GM12878 (cell line): ENCODE measurements around the gene RPL13A. TPM values are rescaled to one million over a fixed set of nuclear protein-coding genes. Genes with fewer than 3 reads are reported as not detected.

Source experiments
- ATAC-seq: fragments of 200-7000 bp; cut with Tn5 transposase; 3 replicates; pipeline ENCODE4 v1.9.1; 2020; ENCODE audit warnings: mild to moderate bottlenecking, moderate library complexity
- BruUV-seq: library from RNA; stranded (reverse); fragments of 400-500 nt; replicated peaks from 2 replicates; lab custom pipeline; 2021; lab: Mats Ljungman, UMichigan
- CTCF ChIA-PET: fragments of 300-600 bp; sonication (Branson Sonifier 250); formaldehyde crosslinking; extraction: SDS; loops from one replicate; lab custom pipeline; 2021; ENCODE audit warnings: inconsistent platforms; lab: Yijun Ruan, JAX
- POLR2A ChIA-PET: fragments of 350-600 bp; formaldehyde crosslinking; extraction: SDS; loops from one replicate; lab custom pipeline; 2021; ENCODE audit warnings: inconsistent platforms; lab: Charles Lee
- RAD21 ChIA-PET: fragments of 300-600 bp; sonication (Branson Sonifier 250); formaldehyde crosslinking; loops from one replicate; lab custom pipeline; 2023; ENCODE audit warnings: antibody characterized with exemption; ENCODE audit not compliant: unreplicated experiment; lab: Charles Lee
- SMC1A ChIA-PET: fragments of 300-600 bp; sonication (Branson Sonifier 250); formaldehyde crosslinking; loops from one replicate; lab custom pipeline; 2023; ENCODE audit not compliant: unreplicated experiment, uncharacterized antibody; lab: Charles Lee
- DNase-seq: peaks from one replicate; pipeline ENCODE4 v3.0.0-alpha.2; 2011; ENCODE audit warnings: low read depth, low spot score
- FAIRE-seq: peaks from 3 replicates; lab custom pipeline; 2011; peaks lifted over from hg19 to GRCh38; lab: Jason Lieb, UNC
- H2AFZ ChIP-seq: 2 replicates; pipeline ENCODE4 v1.6.0; 2011; ENCODE audit warnings: low read depth, low read length, control low read depth; ENCODE audit not compliant: control insufficient read depth
- H3K27ac ChIP-seq: 2 replicates; pipeline ENCODE4 v1.5.1; 2011; ENCODE audit warnings: control low read depth; ENCODE audit not compliant: control insufficient read depth, insufficient read depth
- H3K27me3 ChIP-seq, 2 experiments: replicated peaks in 1 of 2; 2 replicates each; pipeline versions ENCODE4 v1.6.0 to v1.6.1; 2011; ENCODE audit warnings: low read length in 1 of 2; ENCODE audit not compliant: control insufficient read depth in 2 of 2, insufficient read depth in 2 of 2
- H3K36me3 ChIP-seq, 2 experiments: 2 replicates each; pipeline ENCODE4 v1.5.1; 2011; ENCODE audit warnings: low read length in 1 of 2; ENCODE audit not compliant: control insufficient read depth in 2 of 2, insufficient read depth in 2 of 2
- H3K4me1 ChIP-seq: 2 replicates; pipeline ENCODE4 v1.6.1; 2011; ENCODE audit warnings: mild to moderate bottlenecking, low read length, moderate library complexity, mixed read lengths; ENCODE audit not compliant: control insufficient read depth, insufficient read depth
- H3K4me2 ChIP-seq: 2 replicates; pipeline ENCODE4 v1.6.0; 2011; ENCODE audit warnings: control low read depth; ENCODE audit not compliant: control insufficient read depth, insufficient read depth
- H3K4me3 ChIP-seq: fragments of 200-600 bp; sonication (generic); 2 replicates; pipeline ENCODE4 v1.5.1; 2016
- H3K79me2 ChIP-seq: 2 replicates; pipeline ENCODE4 v1.6.0; 2011; ENCODE audit warnings: low read length; ENCODE audit not compliant: control insufficient read depth, insufficient read depth
- H3K9ac ChIP-seq: 2 replicates; pipeline ENCODE4 v1.8.0; 2011; ENCODE audit warnings: low read length, control low read depth, mixed read lengths; ENCODE audit not compliant: control insufficient read depth, insufficient read depth
- H3K9me3 ChIP-seq: replicated peaks from 3 replicates; pipeline ENCODE4 v1.5.1; 2011; ENCODE audit warnings: mild to moderate bottlenecking, low read length; ENCODE audit not compliant: control insufficient read depth, insufficient read depth
- H4K20me1 ChIP-seq: 2 replicates; pipeline ENCODE4 v1.6.0; 2011; ENCODE audit not compliant: control insufficient read depth, insufficient read depth
- ASH2L ChIP-seq: fragments of 300-600, 200-600 bp; sonication (generic); IDR thresholded peaks from 2 replicates; pipeline ENCODE4 v1.6.1; 2017; ENCODE audit warnings: low read depth, mild to moderate bottlenecking, borderline replicate concordance
- FOS ChIP-seq: IDR thresholded peaks from 3 replicates; pipeline ENCODE4 v1.6.1; 2011; ENCODE audit warnings: borderline replicate concordance; ENCODE audit not compliant: insufficient read length; ENCODE audit errors: extremely low read depth
- MTA3 ChIP-seq: IDR thresholded peaks from 2 replicates; pipeline ENCODE4 v1.6.1; 2012; ENCODE audit warnings: low read length, inconsistent platforms, borderline replicate concordance
- MYB ChIP-seq: fragments of 150-350 bp; IDR thresholded peaks from 2 replicates; pipeline ENCODE4 v1.6.1; 2014; ENCODE audit warnings: mild to moderate bottlenecking, low read depth, low read length, borderline replicate concordance
- NFXL1 ChIP-seq: fragments of 450-650 bp; IDR thresholded peaks from 2 replicates; pipeline ENCODE4 v1.6.1; 2017; ENCODE audit warnings: antibody characterized with exemption, mild to moderate bottlenecking, borderline replicate concordance
- NR2F1 ChIP-seq: fragments of 450-650 bp; conservative IDR thresholded peaks from 2 replicates; pipeline ENCODE4 v1.6.1; 2017; ENCODE audit warnings: mild to moderate bottlenecking
- PRDM15 ChIP-seq: fragments of 450-650 bp; formaldehyde crosslinking; IDR thresholded peaks from 2 replicates; pipeline ENCODE4 v1.4.0; 2020; ENCODE audit warnings: mild to moderate bottlenecking, moderate library complexity
- RBBP5 ChIP-seq: fragments of 200-600 bp; sonication (generic); conservative IDR thresholded peaks from 2 replicates; pipeline ENCODE4 v1.6.1; 2016
- SMAD5 ChIP-seq: IDR thresholded peaks from 2 replicates; pipeline ENCODE4 v1.6.1; 2016; ENCODE audit warnings: antibody characterized with exemption, low read depth
- SP1 ChIP-seq: IDR thresholded peaks from one replicate; pipeline ENCODE4 v1.6.1; 2011; ENCODE audit warnings: low read depth, low read length
- SREBF1 ChIP-seq: IDR thresholded peaks from 2 replicates; pipeline ENCODE4 v1.6.1; 2012; ENCODE audit warnings: mild to moderate bottlenecking, low read length
- SRF ChIP-seq, 2 experiments: IDR thresholded peaks; 2 replicates each; pipeline ENCODE4 v1.6.1; 2011; ENCODE audit warnings: low read depth in 2 of 2, low read length in 2 of 2, mild to moderate bottlenecking in 1 of 2, moderate library complexity in 1 of 2
- TCF12 ChIP-seq: IDR thresholded peaks from 2 replicates; pipeline ENCODE4 v1.6.1; 2011; ENCODE audit warnings: low read depth, mild to moderate bottlenecking, low read length
- YY1 ChIP-seq: IDR thresholded peaks from 2 replicates; pipeline ENCODE4 v1.6.1; 2011; ENCODE audit warnings: low read depth, mild to moderate bottlenecking, low read length
- ZNF24 ChIP-seq: fragments of 450-650 bp; IDR thresholded peaks from 2 replicates; pipeline ENCODE4 v1.6.1; 2017; ENCODE audit warnings: antibody characterized with exemption, mild to moderate bottlenecking
- ZNF687 ChIP-seq: fragments of 450-650 bp; IDR thresholded peaks from 2 replicates; pipeline ENCODE4 v1.6.1; 2017; ENCODE audit warnings: mild to moderate bottlenecking, moderate library complexity
- WGBS: methylation state at CpG from one replicate; pipeline ENCODE4 v1.1.6; 2016; ENCODE audit warnings: low lambda C conversion rate; ENCODE audit not compliant: insufficient replicate concordance, insufficient coverage; ENCODE audit errors: missing lambda C conversion rate; 5-methylcytosine and 5-hydroxymethylcytosine counted together
- in situ Hi-C: fragments of 300-500 bp; cut with MboI; formaldehyde crosslinking; loops from 9 replicates; pipeline ENCODE4 v1.14.3; 2018; ENCODE audit warnings: mixed read lengths
- intact Hi-C: fragments of 100-400 bp; cut with micrococcal nuclease; formaldehyde crosslinking; loops from one replicate; pipeline ENCODE4 v1.14.2; 2022; ENCODE audit not compliant: unreplicated experiment
- polyA plus RNA-seq, 11 experiments: library from polyadenylated mRNA; depleted of rRNA in 4 of 11; unstranded in 6 of 11; stranded (reverse) in 5 of 11; fragments of >200 nt; fragmentation: Nextera tagmentation in 4 of 11; fragmentation: Illumina TruSeq in 1 of 11; extraction: Ambion mirVana in 4 of 11; extraction: Trizol in 1 of 11; gene quantifications; 1 replicate in 1 of 11; 2 replicates in 10 of 11; pipeline versions ENCODE4 v1.2.1 to v1.2.3, GENCODE V29; 2011 to 2016; ENCODE audit warnings: inconsistent platforms in 2 of 11, missing spikeins in 2 of 11, low read depth in 1 of 11
- total RNA-seq, 4 experiments: library from RNA; depleted of rRNA in 3 of 4; stranded (reverse); fragments of >200 nt in 3 of 4; fragmentation: Illumina TruSeq in 1 of 4; extraction: Trizol in 1 of 4; gene quantifications; 2 replicates each; pipeline versions ENCODE4 v1.2.1 to v1.2.3, GENCODE V29; 2013 to 2021

Gene RPL13A
- total and polyA plus RNA-seq, 10 of the 15 experiments (the other 5 are each of a cell fraction or from before 2014, with no cell fraction given): 1,426 to 8,961 (median 4,266) TPM

- BruUV-seq: no TSS peak
- TF ChIP-seq PRDM15 (CRISPR knock-in tag) (no peak), MYB (no peak), YY1 (peak; percentile 86), TCF12 (no peak), FOS (no peak), MTA3 (no peak), ZNF687 (no peak), SREBF1 (no peak), NFXL1 (no peak), RBBP5 (no peak), SMAD5 (no peak), SRF (IDR thresholded peaks at IDR 0.05; ENCODE audit: low read depth in 2 of 2, low read length in 2 of 2) (0 out of 4 replicates have a peak, but pooled peaks of 1 of the 2 experiments have one; percentile 39), SP1 (peak; percentile 23), ZNF24 (no peak), ASH2L (peak; percentile 78; the same call in 1 of the 2 replicates), NR2F1 (peak; percentile 68)
These were observed 13.4 kb upstream of the RPL13A start, which contains the start of gene FLT3LG for GRCh38 chr19:49473868-49474541. Gene FLT3LG (plus strand): TSS chr19:49474215. CDS start chr19:49474640, 425 bp downstream.

More at GRCh38 chr19:49473868-49474541, 13.4 kb upstream of the RPL13A start, which contains the start of gene FLT3LG:
- ChIA-PET RAD21 (interaction anchor here (0.8 to 6.0 kb wide), 9 partner anchors 12 to 248 kb away, joined by 3 to 90 read pairs (median 5); partner anchors contain the start of genes ALDH16A1, PIH1D1 and RPL13A), POLR2A (interaction anchor here (0.6 to 6.2 kb wide), 3 partner anchors 21 to 210 kb away, joined by 3 to 81 read pairs (median 3); partner anchors contain the start of genes ALDH16A1 and PIH1D1), SMC1A (interaction anchor here (0.8 to 2.2 kb wide), 10 partner anchors 10 to 204 kb away, joined by 3 to 12 read pairs (median 4); partner anchors contain the start of gene PIH1D1), CTCF (interaction anchor here (0.6 to 5.9 kb wide), 39 partner anchors 9 to 374 kb away, joined by 3 to 68 read pairs (median 4); partner anchors contain the start of genes ALDH16A1, CD37, NOSIP and PIH1D1)
- ATAC-seq: peak; percentile 66
- DNase-seq: no peak
- no peaks in the 10 kb centered on the region for H3K36me3 ChIP-seq
- no peaks in the 10 kb centered on the region for H3K79me2 ChIP-seq
- H3K27me3 ChIP-seq: no peaks in the 10 kb centered on the region
- FAIRE-seq: no peak
- intact Hi-C loops: loop anchor here (1.0 to 5.0 kb wide), 3 partner anchors 31 to 142 kb away; no protein-coding TSS in a partner anchor
- peak within 1 kb of the TSS; percentile 92 for H2AFZ ChIP-seq
- peak within 1 kb of the TSS; percentile 82 for H3K4me3 ChIP-seq
- peak within 1 kb of the TSS; percentile 61 for H3K9ac ChIP-seq
- H4K20me1 ChIP-seq: no peaks in the 10 kb centered on the region
- peaks cover 32% of the 10 kb centered on the region for H3K4me1 ChIP-seq
- H3K4me2 ChIP-seq: peak within 1 kb of the TSS; percentile 98
- in situ Hi-C loops: no loop called here
- no peaks in the 10 kb centered on the region for H3K9me3 ChIP-seq
- H3K27ac ChIP-seq: peak within 1 kb of the TSS; percentile 66
- 2% methylated on average over 27 of the region's 33 CpGs for WGBS
